HAP-1 (cell line): ENCODE results near the gene TMA7B.

Experiments
- DNase-seq, 2 experiments: peaks; one replicate each; pipeline ENCODE4 v3.0.0-alpha.2; 2016 to 2020; ENCODE audit warnings: low spot score in 2 of 2
- H3K27me3 ChIP-seq: fragments of 250-450 bp; sonication (Bioruptor Pico); 2 replicates; pipeline ENCODE4 v1.5.1; 2020; ENCODE audit warnings: low read depth, mild to moderate bottlenecking, moderate library complexity
- H3K36me3 ChIP-seq: fragments of 250-450 bp; sonication (Bioruptor Pico); replicated peaks from 2 replicates; pipeline ENCODE4 v1.5.1; 2020; ENCODE audit warnings: mild to moderate bottlenecking
- H3K4me1 ChIP-seq: fragments of 250-450 bp; sonication (Bioruptor Pico); 2 replicates; pipeline ENCODE4 v1.5.1; 2020; ENCODE audit warnings: mild to moderate bottlenecking
- H3K4me3 ChIP-seq: fragments of 250-450 bp; sonication (Bioruptor Pico); 2 replicates; pipeline ENCODE4 v1.5.1; 2020; ENCODE audit warnings: mild to moderate bottlenecking, moderate library complexity
- H3K9me3 ChIP-seq: fragments of 250-450 bp; sonication (Bioruptor Pico); 2 replicates; pipeline ENCODE4 v1.5.1; 2020; ENCODE audit warnings: mild to moderate bottlenecking, moderate library complexity
- in situ Hi-C: fragments of 300-500 bp; cut with MboI; formaldehyde crosslinking; loops from 3 replicates; pipeline ENCODE4 v1.14.3; 2020; ENCODE audit warnings: low sequenced_read_pairs, inconsistent platforms, mixed read lengths

TMA7B gene

DNA sequence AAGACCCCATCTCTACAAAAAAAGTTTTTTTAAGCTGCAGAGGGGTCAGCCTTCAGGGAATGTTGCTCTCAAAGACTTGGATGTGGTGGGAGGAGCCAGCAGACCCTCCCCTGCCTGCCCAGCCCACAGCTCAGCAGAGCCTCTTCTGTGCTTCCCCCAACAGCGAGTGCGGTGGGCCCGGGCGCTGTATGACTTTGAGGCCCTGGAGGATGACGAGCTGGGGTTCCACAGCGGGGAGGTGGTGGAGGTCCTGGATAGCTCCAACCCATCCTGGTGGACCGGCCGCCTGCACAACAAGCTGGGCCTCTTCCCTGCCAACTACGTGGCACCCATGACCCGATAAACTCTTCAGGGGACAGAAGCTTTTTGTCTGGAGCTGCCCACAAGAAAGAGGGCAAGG lies 10.5 kb downstream of the TMA7B start:
- H3K4me1 ChIP-seq, result peaks cover 22% of the 10 kb centered on the region
- peaks cover 21% of the 10 kb centered on the region for H3K27me3 ChIP-seq
- in situ Hi-C loops, result no loop called here
- H3K36me3 ChIP-seq, result no peaks in the 10 kb centered on the region
- no peaks in the 10 kb centered on the region for H3K9me3 ChIP-seq
- no peak for DNase-seq
- H3K4me3 ChIP-seq, result no peak overlapping the region

DNA sequence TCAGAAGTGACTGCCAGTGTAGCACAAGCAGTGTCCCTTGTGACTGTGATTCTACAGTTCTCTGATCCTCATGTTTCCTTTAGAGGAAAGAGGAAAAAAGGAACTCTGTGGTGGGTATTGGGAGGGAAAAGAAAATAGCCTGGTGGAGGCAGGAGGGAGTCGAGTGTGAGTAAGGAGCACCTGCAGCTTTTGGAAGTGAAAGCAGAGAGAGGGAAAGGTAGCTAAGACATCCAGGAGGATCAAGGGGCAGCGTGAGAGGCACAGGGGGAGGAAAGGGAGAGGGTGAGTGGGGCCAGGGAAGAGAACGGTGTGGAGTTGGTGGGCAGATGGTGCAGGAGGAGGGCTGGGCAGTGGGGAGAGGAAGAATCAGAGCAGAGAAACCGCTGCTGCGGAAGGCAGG lies 12.4 kb downstream of the TMA7B start:
- Histone ChIP-seq H3K4me1 (peaks cover 12% of the 10 kb centered on the region), H3K4me3 (no peak overlapping the region), H3K27me3 (peaks cover 40% of the 10 kb centered on the region), H3K9me3 (no peaks in the 10 kb centered on the region), H3K36me3 (no peaks in the 10 kb centered on the region)
- in situ Hi-C loops, result no loop called here
- no peak for DNase-seq

DNA sequence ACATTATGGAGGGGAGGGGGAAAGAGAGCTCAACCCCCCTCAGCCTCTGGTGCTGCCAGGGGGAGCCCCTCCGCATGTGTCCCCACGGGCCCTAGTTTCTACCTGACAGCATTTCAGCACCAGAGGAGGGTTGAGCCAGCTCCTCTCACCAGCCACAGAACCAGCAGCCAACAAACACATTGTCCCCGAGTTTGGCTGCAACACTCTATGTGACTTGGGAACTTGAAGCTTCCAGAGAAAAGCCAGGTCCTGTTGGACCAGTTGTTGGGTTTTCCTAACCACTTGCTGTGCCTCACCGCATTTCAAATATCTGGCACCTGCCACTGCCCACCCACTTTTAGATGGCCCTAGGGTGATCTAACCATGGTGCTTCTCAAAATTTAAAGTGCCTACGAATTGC lies 13.5 kb downstream of the TMA7B start:
- DNase-seq, result no peak
- Histone ChIP-seq H3K4me1 (peaks cover 2% of the 10 kb centered on the region; the same call in 1 of the 2 replicates), H3K36me3 (no peaks in the 10 kb centered on the region), H3K9me3 (no peaks in the 10 kb centered on the region), H3K4me3 (no peak overlapping the region), H3K27me3 (peaks cover 45% of the 10 kb centered on the region)
- in situ Hi-C loops, result no loop called here

DNA sequence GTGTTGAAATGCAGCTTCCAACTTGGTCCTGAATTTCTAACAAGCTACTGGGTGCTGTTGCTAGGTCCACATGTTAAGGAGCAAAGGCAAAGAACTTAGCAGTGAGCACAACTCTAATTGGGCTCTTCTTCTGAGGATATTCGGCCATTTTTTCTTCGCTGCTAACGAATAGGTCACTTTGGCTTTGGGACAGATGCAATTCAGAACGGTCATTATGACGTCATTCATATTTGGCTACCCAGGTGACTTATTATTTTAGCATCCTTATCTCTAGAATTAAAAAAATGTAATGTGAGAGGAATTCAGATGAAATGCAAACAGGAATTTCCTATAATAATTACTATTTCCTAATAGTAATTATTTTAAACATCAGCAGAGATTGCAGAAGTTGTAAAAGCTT lies 13.9 kb downstream of the TMA7B start:
- no peaks in the 10 kb centered on the region for H3K4me1 ChIP-seq
- in situ Hi-C loops, result no loop called here
- no peak for DNase-seq
- H3K4me3 ChIP-seq, result no peak overlapping the region
- H3K27me3 ChIP-seq, result peaks cover 45% of the 10 kb centered on the region
- no peaks in the 10 kb centered on the region for H3K36me3 ChIP-seq
- no peaks in the 10 kb centered on the region for H3K9me3 ChIP-seq

DNA sequence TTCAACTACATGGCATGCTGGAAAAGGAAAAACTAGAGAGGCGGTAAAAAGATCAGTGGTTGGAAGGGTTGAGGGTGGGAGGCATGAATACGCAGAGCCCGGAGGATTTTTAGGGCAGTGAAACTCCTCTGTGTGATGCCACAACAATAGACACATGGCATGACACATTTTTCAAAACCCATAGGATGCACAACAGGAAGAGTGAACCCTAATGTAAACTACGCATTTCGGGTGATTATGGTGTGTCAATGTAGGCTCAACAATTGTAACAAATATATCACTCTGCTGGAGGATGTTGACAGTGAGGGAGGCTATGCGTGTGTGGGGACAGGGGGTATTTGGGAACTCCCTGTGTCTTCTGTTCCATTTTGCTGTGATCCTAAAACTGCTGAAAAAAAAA lies 18.9 kb downstream of the TMA7B start:
- Histone ChIP-seq H3K36me3 (no peaks in the 10 kb centered on the region), H3K4me3 (no peak overlapping the region), H3K27me3 (peaks cover 34% of the 10 kb centered on the region), H3K9me3 (no peaks in the 10 kb centered on the region), H3K4me1 (no peaks in the 10 kb centered on the region)
- no peak for DNase-seq
- in situ Hi-C loops, result no loop called here

DNA sequence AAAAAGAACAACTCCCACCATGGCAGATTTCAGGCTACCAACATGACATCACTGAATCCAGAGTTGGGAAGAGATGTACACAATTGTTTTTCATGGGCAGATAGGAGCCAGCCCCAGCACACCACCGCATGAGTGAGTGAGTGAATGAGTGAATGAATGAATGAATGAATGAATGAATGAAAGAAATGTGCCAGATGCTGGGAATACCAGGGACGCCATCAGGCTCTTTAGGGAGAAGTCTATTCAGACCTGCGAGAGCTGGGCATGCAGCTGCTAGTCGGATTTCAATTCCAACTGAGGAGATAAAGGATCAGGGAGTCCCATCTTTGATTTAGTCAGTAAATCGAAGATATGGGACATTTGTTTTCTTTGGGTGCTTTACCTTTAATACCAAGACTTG lies 19.3 kb downstream of the TMA7B start:
- H3K9me3 ChIP-seq, result no peaks in the 10 kb centered on the region
- H3K4me3 ChIP-seq, result no peak overlapping the region
- H3K27me3 ChIP-seq, result peaks cover 30% of the 10 kb centered on the region
- no peak for DNase-seq
- in situ Hi-C loops, result no loop called here
- H3K4me1 ChIP-seq, result no peaks in the 10 kb centered on the region
- H3K36me3 ChIP-seq, result no peaks in the 10 kb centered on the region

DNA sequence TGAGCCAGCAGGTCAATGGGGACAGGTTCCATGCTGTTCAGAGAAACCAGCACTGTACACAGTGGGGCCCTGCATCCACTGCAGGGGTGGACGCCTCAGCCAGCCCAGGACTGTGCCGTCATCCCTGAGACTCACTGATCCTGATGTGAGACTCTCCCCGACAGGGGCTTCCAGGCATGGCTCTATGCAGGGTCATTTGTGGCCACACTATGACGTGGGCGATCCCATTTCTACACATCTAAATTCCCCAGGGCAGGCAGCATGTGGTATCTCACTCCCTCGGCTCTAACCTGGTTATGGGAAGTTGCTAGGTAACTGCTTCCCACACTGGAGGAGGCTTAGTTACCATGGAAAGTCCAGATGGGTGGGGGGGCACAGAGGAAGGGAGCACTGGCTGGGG lies 20.4 kb downstream of the TMA7B start:
- peaks cover 29% of the 10 kb centered on the region for H3K27me3 ChIP-seq
- no peaks in the 10 kb centered on the region for H3K36me3 ChIP-seq
- H3K4me1 ChIP-seq, result no peaks in the 10 kb centered on the region
- in situ Hi-C loops, result no loop called here
- H3K9me3 ChIP-seq, result no peaks in the 10 kb centered on the region
- DNase-seq, result no peak
- no peak overlapping the region for H3K4me3 ChIP-seq

DNA sequence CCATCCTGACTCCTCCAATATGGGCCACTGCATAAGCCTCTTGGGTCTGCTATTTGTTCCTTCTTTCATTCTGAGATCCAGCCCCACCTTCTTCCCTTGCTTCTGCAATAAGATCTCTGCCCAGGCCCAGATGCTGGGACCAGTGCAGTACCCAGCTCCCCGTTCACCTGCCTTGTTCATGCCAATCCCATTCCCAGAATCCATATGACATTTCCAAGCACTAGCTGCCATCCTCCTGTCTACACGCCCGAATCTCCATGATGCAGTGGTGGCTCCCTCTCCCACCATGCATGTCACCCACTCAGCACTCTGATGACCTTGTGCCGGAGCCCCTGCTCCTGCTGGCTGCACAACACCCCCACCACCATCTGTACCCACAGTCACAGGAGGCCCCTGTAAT lies 23.1 kb downstream of the TMA7B start:
- in situ Hi-C loops, result no loop called here
- Histone ChIP-seq H3K9me3 (no peaks in the 10 kb centered on the region), H3K4me1 (no peaks in the 10 kb centered on the region), H3K36me3 (no peaks in the 10 kb centered on the region), H3K27me3 (peaks cover 5% of the 10 kb centered on the region), H3K4me3 (no peak overlapping the region)
- DNase-seq, result no peak

DNA sequence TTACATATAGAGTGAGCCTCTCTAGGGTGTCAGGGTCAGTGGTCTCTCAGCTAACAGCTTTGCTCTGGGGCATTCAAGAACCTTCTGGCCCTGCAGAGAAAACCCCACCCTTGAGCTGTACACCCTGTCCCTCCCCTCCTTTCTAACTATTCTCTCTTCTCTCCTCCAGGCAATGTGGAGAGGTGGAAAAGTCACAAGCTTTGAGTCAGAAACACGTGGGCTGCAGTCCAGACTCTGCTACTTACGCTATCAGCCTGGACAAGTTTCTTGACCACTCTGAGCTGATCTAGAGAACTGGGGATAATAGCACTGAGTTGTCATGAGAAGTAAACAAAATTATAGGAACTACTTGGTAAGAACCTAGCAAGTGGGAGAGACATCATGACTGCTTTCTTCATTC lies 23.8 kb downstream of the TMA7B start:
- in situ Hi-C loops, result no loop called here
- Histone ChIP-seq H3K4me1 (no peaks in the 10 kb centered on the region), H3K4me3 (no peak overlapping the region), H3K9me3 (no peaks in the 10 kb centered on the region), H3K36me3 (no peaks in the 10 kb centered on the region), H3K27me3 (peaks cover 4% of the 10 kb centered on the region)
- no peak for DNase-seq

DNA sequence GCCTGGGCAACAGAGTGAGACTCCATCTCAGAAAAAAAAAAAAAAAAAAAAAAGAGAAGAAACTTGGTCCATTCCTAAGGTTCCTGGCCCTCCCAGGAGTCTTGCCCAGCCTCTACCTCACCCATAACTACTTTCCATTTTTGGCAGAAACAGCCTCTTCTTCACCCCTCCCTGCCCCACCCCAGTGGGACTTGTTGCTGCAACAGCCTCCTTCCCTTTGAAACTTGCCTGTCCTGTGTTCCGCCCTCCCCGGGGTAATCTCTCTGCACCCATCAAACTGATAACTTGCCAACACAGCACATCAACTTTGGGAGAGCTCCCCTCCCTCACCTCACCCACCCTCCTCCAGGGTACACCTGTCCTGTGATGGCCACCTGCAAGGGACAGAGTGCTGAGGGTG lies 24.5 kb downstream of the TMA7B start:
- no peaks in the 10 kb centered on the region for H3K36me3 ChIP-seq
- in situ Hi-C loops, result no loop called here
- peaks cover 1% of the 10 kb centered on the region for H3K27me3 ChIP-seq
- H3K9me3 ChIP-seq, result no peaks in the 10 kb centered on the region
- H3K4me1 ChIP-seq, result no peaks in the 10 kb centered on the region
- no peak for DNase-seq
- no peak overlapping the region for H3K4me3 ChIP-seq

DNA sequence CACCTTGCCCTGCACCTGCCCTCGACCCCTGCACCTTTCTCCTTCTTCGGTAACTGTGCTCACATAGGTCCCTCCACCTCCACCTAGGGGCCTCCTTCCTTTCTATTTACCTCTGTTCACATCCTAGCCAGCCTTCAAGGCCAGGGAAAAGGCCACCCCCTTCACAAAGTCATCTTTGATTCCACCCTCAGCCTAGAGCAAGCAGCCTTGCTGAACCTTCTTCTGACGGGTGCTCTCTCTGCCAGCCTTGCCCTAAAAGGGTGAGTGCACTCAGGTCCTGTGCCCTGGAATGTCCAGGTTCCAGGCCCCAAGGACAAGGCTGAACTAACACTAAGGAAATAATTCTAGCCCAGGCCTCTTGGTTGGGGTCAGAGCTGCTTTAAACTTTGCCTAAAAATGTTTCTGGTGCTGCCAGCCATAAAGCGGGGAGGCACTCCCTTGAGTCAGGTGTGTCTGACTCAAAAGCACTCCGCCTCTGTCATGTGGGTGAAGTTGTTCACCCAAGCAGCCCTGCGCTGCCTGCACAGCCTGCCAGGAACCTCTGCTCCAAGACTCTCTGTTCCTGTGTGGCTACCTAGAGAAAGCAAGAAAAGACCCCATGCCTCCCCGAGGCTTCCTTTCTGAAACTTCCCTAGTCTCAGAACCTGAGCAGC lies 25.3 kb downstream of the TMA7B start:
- Histone ChIP-seq H3K4me3 (no peak overlapping the region), H3K4me1 (no peaks in the 10 kb centered on the region), H3K36me3 (no peaks in the 10 kb centered on the region), H3K27me3 (no peaks in the 10 kb centered on the region), H3K9me3 (no peaks in the 10 kb centered on the region)
- DNase-seq, result no peak
- in situ Hi-C loops, result no loop called here

DNA sequence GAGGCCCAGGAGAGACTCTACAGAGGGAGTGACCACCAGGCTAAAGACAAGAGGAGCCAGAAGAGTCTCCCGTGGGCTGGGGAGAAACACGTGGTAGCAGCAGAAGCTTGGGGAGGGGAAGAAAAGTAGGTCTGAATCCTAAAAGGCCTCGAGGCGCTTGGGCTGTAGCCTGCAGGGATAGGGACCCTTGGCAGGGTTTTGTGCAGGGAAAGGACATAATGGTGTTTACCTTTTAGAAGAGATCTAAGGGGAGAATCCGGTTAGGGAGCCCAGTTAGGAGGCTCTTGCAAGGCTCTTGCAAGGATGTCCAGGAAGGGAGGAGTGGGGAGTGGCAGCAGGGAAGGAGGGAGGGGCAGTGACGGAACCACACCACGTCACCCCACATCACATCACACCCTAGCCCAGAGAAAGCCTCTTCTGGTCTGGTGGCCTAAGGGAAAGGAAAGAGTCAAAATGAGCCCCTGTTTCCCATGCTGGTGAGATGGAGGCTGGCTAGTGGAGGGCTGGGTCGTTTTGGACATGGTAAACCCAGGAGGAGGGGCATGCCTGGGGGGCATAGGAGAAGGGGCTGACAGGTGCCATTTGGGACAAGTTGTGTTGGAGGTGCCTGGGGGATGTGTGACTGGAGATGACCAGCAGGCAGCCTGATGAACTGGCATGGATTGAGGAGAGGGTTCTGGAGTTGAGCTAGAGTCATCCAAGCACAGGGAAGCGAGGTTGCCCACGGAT lies 28.4 kb downstream of the TMA7B start:
- in situ Hi-C loops, result no loop called here
- H3K27me3 ChIP-seq, result no peaks in the 10 kb centered on the region
- no peaks in the 10 kb centered on the region for H3K9me3 ChIP-seq
- DNase-seq, result no peak
- H3K4me1 ChIP-seq, result no peaks in the 10 kb centered on the region
- H3K4me3 ChIP-seq, result no peak overlapping the region
- H3K36me3 ChIP-seq, result no peaks in the 10 kb centered on the region

DNA sequence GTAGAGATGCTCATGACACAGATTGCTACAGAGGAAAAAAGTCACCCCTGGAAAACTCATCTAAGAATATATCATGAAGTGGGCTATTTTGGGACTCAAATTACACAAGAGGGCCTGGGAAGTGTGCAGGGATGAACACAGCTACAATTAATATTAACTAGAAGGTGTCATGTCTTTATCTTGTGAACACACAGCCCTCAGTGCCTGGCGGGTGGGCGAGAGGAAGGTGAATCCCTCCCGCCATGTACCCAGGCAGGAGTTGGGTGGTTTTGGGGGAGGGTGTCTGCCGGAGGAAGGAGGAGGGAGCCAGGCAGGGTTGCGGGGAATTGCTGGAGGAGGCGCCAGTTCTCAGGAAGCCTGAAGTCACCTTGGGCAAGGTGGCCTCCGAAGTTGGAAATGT lies 29.4 kb downstream of the TMA7B start:
- H3K4me1 ChIP-seq, result no peaks in the 10 kb centered on the region
- DNase-seq, result no peak
- H3K4me3 ChIP-seq, result no peak overlapping the region
- in situ Hi-C loops, result no loop called here
- H3K36me3 ChIP-seq, result no peaks in the 10 kb centered on the region
- no peaks in the 10 kb centered on the region for H3K9me3 ChIP-seq
- no peaks in the 10 kb centered on the region for H3K27me3 ChIP-seq

DNA sequence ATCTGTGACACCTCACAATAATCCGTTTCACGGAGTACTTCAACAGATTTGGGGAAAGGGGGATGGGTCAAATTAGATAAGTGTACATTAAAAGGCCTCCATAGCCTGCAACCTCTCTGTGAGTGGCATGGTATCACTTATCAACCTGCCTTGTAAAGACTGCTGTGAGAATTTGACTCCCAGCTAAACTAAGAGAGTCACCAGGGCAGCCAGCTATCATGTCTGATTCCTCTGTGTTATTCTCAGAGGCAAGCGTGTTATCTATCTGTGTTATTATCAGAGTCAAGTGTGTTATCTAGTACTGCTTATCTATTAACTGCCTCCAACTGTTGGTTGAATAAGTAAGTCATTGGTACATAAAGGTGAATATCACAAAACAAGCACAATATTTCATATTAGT lies 30.5 kb downstream of the TMA7B start:
- Histone ChIP-seq H3K27me3 (no peaks in the 10 kb centered on the region), H3K4me1 (no peaks in the 10 kb centered on the region), H3K36me3 (no peaks in the 10 kb centered on the region), H3K9me3 (no peaks in the 10 kb centered on the region), H3K4me3 (no peak overlapping the region)
- in situ Hi-C loops, result no loop called here
- no peak for DNase-seq
